GM19328 (cell line): ENCODE data around the gene CGN.

ENCODE experiments used
- ATAC-seq: cut with Tn5 transposase; IDR thresholded peaks from one replicate; pipeline ENCODE4 v1.9.1; 2021; ENCODE audit warnings: mild to moderate bottlenecking, moderate library complexity; ENCODE audit not compliant: unreplicated experiment

The CGN gene

DNA sequence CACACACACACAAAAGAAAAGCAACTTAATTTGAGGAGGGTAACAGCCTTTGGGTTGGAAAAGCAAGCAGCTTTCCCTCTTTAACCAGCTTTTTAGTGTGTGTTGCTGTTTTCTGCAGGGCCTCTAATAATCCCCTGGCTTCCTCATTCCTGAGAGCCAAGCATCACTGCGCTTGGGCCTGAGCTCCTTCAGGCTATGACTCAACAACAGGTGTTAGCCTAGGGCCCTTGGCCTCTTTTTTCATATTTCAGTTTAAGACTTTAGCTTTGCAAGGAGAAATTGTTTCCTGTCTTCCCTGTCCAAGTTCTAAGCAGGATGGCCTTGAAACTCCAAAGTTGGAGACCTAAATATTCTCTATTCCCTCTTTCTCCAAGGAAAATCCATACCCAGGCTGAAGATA, 74.4 kb downstream of the CGN start:
- no peak for ATAC-seq
